DOHH2 (cell line): ENCODE measurements around the gene S100A4.

ENCODE experiments used
- H3F3A ChIP-seq: fragments of 200-600 bp; sonication (generic), shearing (Covaris generic); 2 replicates; pipeline ENCODE4 v1.6.0; 2016; ENCODE audit warnings: antibody characterized with exemption, mild to moderate bottlenecking; ENCODE audit not compliant: control insufficient read depth, insufficient read depth
- H3K27ac ChIP-seq: fragments of 200-600 bp; sonication (generic); 2 replicates; pipeline ENCODE4 v1.5.1; 2014; ENCODE audit warnings: low read depth, mild to moderate bottlenecking, low read length, moderate library complexity
- H3K27me3 ChIP-seq: fragments of 200-600 bp; sonication (generic); 2 replicates; pipeline ENCODE4 v1.6.1; 2014; ENCODE audit warnings: mild to moderate bottlenecking, low read length, mixed read lengths; ENCODE audit not compliant: control insufficient read depth
- H3K36me3 ChIP-seq: fragments of 200-600 bp; sonication (generic); 2 replicates; pipeline ENCODE4 v1.6.1; 2014; ENCODE audit warnings: mild to moderate bottlenecking, low read length, moderate library complexity, mixed read lengths; ENCODE audit not compliant: control insufficient read depth
- H3K4me1 ChIP-seq: fragments of 200-600 bp; sonication (generic); 2 replicates; pipeline ENCODE4 v1.6.1; 2014; ENCODE audit warnings: mild to moderate bottlenecking, low read length, mixed read lengths; ENCODE audit not compliant: control insufficient read depth
- H3K4me2 ChIP-seq: fragments of 200-600 bp; sonication (generic); 2 replicates; pipeline ENCODE4 v1.6.0; 2014; ENCODE audit warnings: mild to moderate bottlenecking, low read length, moderate library complexity
- H3K4me3 ChIP-seq: fragments of 200-600 bp; sonication (generic); 2 replicates; pipeline ENCODE4 v1.5.1; 2014; ENCODE audit warnings: mild to moderate bottlenecking, low read length, mixed read lengths
- H3K79me2 ChIP-seq: fragments of 200-600 bp; sonication (generic); 2 replicates; pipeline ENCODE4 v1.6.1; 2014; ENCODE audit warnings: mild to moderate bottlenecking, low read length, mixed read lengths; ENCODE audit not compliant: control insufficient read depth
- H3K9me2 ChIP-seq: fragments of 200-600 bp; sonication (generic); replicated peaks from 2 replicates; pipeline ENCODE4 v1.6.1; 2014; ENCODE audit warnings: mild to moderate bottlenecking, low read length, mixed read lengths; ENCODE audit not compliant: control insufficient read depth
- H3K9me3 ChIP-seq: fragments of 200-600 bp; sonication (generic); 2 replicates; pipeline ENCODE4 v1.6.1; 2014; ENCODE audit warnings: antibody characterized with exemption, low read length, mixed read lengths; ENCODE audit not compliant: control insufficient read depth, insufficient read depth
- H4K20me1 ChIP-seq: fragments of 200-600 bp; sonication (generic); 2 replicates; pipeline ENCODE4 v1.6.0; 2014; ENCODE audit warnings: low read depth, mild to moderate bottlenecking, antibody characterized with exemption, low read length, moderate library complexity; ENCODE audit not compliant: control insufficient read depth, insufficient read depth
- EZH2phosphoT487 ChIP-seq: fragments of 200-600 bp; sonication (generic); IDR thresholded peaks from 2 replicates; pipeline ENCODE4 v1.6.1; 2017; ENCODE audit warnings: borderline replicate concordance, mild to moderate bottlenecking, antibody characterized with exemption, low read length, moderate library complexity, mixed read lengths
- TF ChIP-seq, protein P1 (sequence below): fragments of 200-600 bp; sonication (generic); IDR thresholded peaks from one replicate; pipeline ENCODE4 v1.5.1; 2014; ENCODE audit warnings: antibody characterized with exemption, mild to moderate bottlenecking, low read depth, low read length; ENCODE audit not compliant: poor library complexity, severe bottlenecking

S100A4 gene

GRCh38 chr1:153560241-153560640 is 14.6 kb upstream of the S100A4 start:
- Histone ChIP-seq H3K27me3 (no peaks in the 10 kb centered on the region), H4K20me1 (no peaks in the 10 kb centered on the region), H3K9me2 (no peaks in the 10 kb centered on the region), H3K36me3 (no peaks in the 10 kb centered on the region), H3K4me1 (no peaks in the 10 kb centered on the region), H3K4me3 (no peak overlapping the region), H3F3A (no peaks in the 10 kb centered on the region), H3K4me2 (no peak overlapping the region), H3K27ac (no peak overlapping the region), H3K79me2 (no peaks in the 10 kb centered on the region), H3K9me3 (no peaks in the 10 kb centered on the region)
- TF ChIP-seq, protein P1, sequence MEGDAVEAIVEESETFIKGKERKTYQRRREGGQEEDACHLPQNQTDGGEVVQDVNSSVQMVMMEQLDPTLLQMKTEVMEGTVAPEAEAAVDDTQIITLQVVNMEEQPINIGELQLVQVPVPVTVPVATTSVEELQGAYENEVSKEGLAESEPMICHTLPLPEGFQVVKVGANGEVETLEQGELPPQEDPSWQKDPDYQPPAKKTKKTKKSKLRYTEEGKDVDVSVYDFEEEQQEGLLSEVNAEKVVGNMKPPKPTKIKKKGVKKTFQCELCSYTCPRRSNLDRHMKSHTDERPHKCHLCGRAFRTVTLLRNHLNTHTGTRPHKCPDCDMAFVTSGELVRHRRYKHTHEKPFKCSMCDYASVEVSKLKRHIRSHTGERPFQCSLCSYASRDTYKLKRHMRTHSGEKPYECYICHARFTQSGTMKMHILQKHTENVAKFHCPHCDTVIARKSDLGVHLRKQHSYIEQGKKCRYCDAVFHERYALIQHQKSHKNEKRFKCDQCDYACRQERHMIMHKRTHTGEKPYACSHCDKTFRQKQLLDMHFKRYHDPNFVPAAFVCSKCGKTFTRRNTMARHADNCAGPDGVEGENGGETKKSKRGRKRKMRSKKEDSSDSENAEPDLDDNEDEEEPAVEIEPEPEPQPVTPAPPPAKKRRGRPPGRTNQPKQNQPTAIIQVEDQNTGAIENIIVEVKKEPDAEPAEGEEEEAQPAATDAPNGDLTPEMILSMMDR, result no peak
- TF ChIP-seq EZH2phosphoT487, result no peak

DNA sequence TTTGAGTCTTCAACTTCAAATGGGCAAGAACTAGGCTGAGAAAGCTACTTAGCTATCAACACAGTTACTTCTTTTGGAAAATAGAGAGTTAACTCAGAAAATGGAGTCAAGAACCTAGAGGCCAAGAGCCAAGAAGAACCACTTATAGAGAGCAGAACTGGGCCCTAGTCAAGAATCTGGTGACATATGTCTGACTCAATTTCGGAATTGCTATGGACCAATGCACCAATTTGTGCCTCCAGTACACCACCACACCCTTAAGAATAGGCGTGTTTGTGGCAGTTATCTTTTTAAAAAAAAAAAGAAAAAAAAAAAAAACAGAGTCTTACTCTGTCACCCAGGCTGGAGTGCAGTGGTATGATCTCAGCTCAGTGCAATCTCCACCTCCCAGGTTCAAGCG is 12.3 kb upstream of the S100A4 start:
- H3K4me3 ChIP-seq, result no peak overlapping the region
- no peaks in the 10 kb centered on the region for H3K4me1 ChIP-seq
- H3K9me3 ChIP-seq, result no peaks in the 10 kb centered on the region
- TF ChIP-seq, protein P1, result no peak
- no peak for TF ChIP-seq EZH2phosphoT487
- H3K27ac ChIP-seq, result no peak overlapping the region
- no peaks in the 10 kb centered on the region for H3K36me3 ChIP-seq
- H3K27me3 ChIP-seq, result no peaks in the 10 kb centered on the region
- H3K4me2 ChIP-seq, result no peak overlapping the region
- H3K9me2 ChIP-seq, result no peaks in the 10 kb centered on the region
- H3K79me2 ChIP-seq, result no peaks in the 10 kb centered on the region
- no peaks in the 10 kb centered on the region for H3F3A ChIP-seq
- no peaks in the 10 kb centered on the region for H4K20me1 ChIP-seq

DNA sequence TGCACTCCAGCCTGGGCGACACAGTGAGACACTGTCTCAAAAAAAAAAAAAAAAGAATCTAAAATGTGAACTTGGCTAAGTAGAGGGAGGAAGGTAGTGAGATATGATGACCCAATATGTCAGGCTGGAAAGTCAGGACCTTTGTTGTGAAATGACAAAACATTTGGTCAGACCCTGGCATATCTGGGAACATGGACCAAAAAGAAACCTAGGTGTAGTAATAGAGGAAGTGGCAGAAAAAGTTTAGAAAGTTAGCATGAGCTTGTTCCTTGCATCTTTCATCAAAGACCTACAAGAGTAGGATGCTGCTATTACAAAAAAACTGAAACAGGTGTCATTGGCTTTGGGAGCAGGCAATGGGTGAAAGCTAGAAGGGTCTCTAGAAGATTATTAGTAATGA is 10.7 kb upstream of the S100A4 start:
- Histone ChIP-seq H3K4me1 (no peaks in the 10 kb centered on the region), H3F3A (no peaks in the 10 kb centered on the region), H3K9me3 (no peaks in the 10 kb centered on the region), H3K4me2 (no peak overlapping the region), H4K20me1 (no peaks in the 10 kb centered on the region), H3K27ac (no peak overlapping the region), H3K9me2 (no peaks in the 10 kb centered on the region), H3K4me3 (no peak overlapping the region), H3K27me3 (no peaks in the 10 kb centered on the region), H3K79me2 (no peaks in the 10 kb centered on the region), H3K36me3 (no peaks in the 10 kb centered on the region)
- TF ChIP-seq EZH2phosphoT487, result no peak
- TF ChIP-seq, protein P1, result no peak
